Activated CD4-positive, CD25-positive, alpha-beta regulatory T cell (primary cell): Measurements from ENCODE around the gene TMEM38A.
"Not testable (repeated sequence)": the region's sequence is repeated elsewhere in the genome, so short reads cannot be mapped to it uniquely, and the experiment has no call there.

Experiments used
- DNase-seq, 4 experiments: peaks; one replicate each; lab custom pipeline; 2025; lab: John Stamatoyannopoulos, UW

TMEM38A gene

GRCh38 chr19:16676101-16676798 is 15.3 kb downstream of the TMEM38A start:
- DNase-seq = no peak

GRCh38 chr19:16677055-16677454 is 16.1 kb downstream of the TMEM38A start:
- DNase-seq = no peak

- no peak for DNase-seq
Measured at GRCh38 chr19:16678498-16678897, 17.6 kb downstream of the TMEM38A start.

GRCh38 chr19:16679811-16680210 is 18.9 kb downstream of the TMEM38A start:
- no peak for DNase-seq

- DNase-seq = no peak
Measured at GRCh38 chr19:16682539-16682938, 21.6 kb downstream of the TMEM38A start.

GRCh38 chr19:16684216-16684615 is 23.3 kb downstream of the TMEM38A start:
- DNase-seq = no peak

- no peak for DNase-seq
Measured at GRCh38 chr19:16688084-16688483, 27.1 kb downstream of the TMEM38A start.

- DNase-seq = no peak
Measured at GRCh38 chr19:16698914-16699313, 38.0 kb downstream of the TMEM38A start.

- DNase-seq = no peak
Measured at GRCh38 chr19:16702123-16702522, 41.2 kb downstream of the TMEM38A start.

GRCh38 chr19:16703677-16704076 is 42.7 kb downstream of the TMEM38A start:
- DNase-seq = no peak

- not testable (repeated sequence) for DNase-seq
Measured at GRCh38 chr19:16710870-16711269, 49.9 kb downstream of the TMEM38A start.

GRCh38 chr19:16712295-16712694 is 51.4 kb downstream of the TMEM38A start:
- DNase-seq = not testable (repeated sequence)

- DNase-seq = no peak
Measured at GRCh38 chr19:16714702-16715287, 53.9 kb downstream of the TMEM38A start.

GRCh38 chr19:16715611-16716010 is 54.7 kb downstream of the TMEM38A start:
- DNase-seq = no peak

- DNase-seq = no peak
Measured at GRCh38 chr19:16721051-16721450, 60.1 kb downstream of the TMEM38A start.

- DNase-seq = no peak
Measured at GRCh38 chr19:16722591-16722990, 61.7 kb downstream of the TMEM38A start.

GRCh38 chr19:16726916-16727315 is 66.0 kb downstream of the TMEM38A start:
- DNase-seq = no peak

GRCh38 chr19:16735650-16736266 is 74.8 kb downstream of the TMEM38A start:
- not testable (repeated sequence) for DNase-seq

- DNase-seq = no peak
Measured at GRCh38 chr19:16736709-16737108, 75.8 kb downstream of the TMEM38A start.

GRCh38 chr19:16737911-16738310 is 77.0 kb downstream of the TMEM38A start:
- no peak for DNase-seq

- no peak for DNase-seq
Measured at GRCh38 chr19:16739546-16739945, 78.6 kb downstream of the TMEM38A start.
